Coronary artery (tissue), 2 donors: Measurements from ENCODE around the gene GPX5.

Experiments used
- DNase-seq: peaks from one replicate; pipeline ENCODE4 v3.0.0-alpha.2; 2017; ENCODE audit warnings: low spot score
- H3K27ac ChIP-seq, 2 donors: fragments of 200-600 bp; sonication (generic); one replicate each; pipeline ENCODE4 v1.5.1; 2016 to 2019
- H3K4me3 ChIP-seq: fragments of 200-600 bp; sonication (generic); 2 replicates; pipeline ENCODE4 v1.5.1; 2016; ENCODE audit warnings: mild to moderate bottlenecking, moderate library complexity
- TF ChIP-seq, protein P1 (sequence below): fragments of 200-600 bp; sonication (generic); IDR thresholded peaks from one replicate; pipeline ENCODE4 v1.5.1; 2019; ENCODE audit warnings: antibody characterized with exemption

GPX5 gene

DNA sequence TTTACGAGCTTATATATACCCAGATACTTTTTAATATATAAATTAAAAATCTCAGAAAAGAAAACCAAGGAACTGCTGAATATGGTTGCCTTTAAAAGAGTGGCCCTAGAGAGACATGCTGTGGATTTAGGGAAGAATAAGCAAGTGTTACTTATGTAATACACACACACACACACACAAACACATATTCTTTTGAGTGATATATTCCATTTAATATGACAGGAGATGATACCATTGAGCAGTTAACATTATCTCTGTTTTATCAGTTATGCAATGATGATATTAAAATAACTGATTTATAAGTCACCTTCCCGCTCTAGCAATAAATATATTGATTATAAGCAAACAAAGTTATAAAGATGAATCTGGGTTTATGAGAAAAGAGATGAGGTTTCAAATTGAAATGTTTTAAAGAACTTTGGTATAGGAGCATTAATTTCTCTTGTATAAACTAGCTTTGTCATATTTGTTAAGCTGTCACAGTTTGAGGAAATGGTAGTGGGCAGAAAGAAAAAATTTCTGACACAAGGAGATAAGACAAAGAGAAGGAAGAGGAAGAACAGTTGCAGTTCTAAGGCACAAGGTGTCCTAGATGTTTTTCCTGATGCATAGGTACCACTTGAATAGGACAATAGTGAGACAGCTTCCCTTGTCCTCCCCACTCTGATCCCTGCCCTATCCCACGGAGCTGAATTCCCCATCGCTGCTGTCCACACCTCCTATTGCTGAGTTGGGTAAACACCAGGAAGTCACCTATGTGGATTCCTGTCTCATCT lies 26.4 kb downstream of the GPX5 start:
- Histone ChIP-seq H3K27ac (no peak overlapping the region), H3K4me3 (no peak overlapping the region)
- TF ChIP-seq, protein P1, sequence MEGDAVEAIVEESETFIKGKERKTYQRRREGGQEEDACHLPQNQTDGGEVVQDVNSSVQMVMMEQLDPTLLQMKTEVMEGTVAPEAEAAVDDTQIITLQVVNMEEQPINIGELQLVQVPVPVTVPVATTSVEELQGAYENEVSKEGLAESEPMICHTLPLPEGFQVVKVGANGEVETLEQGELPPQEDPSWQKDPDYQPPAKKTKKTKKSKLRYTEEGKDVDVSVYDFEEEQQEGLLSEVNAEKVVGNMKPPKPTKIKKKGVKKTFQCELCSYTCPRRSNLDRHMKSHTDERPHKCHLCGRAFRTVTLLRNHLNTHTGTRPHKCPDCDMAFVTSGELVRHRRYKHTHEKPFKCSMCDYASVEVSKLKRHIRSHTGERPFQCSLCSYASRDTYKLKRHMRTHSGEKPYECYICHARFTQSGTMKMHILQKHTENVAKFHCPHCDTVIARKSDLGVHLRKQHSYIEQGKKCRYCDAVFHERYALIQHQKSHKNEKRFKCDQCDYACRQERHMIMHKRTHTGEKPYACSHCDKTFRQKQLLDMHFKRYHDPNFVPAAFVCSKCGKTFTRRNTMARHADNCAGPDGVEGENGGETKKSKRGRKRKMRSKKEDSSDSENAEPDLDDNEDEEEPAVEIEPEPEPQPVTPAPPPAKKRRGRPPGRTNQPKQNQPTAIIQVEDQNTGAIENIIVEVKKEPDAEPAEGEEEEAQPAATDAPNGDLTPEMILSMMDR: no peak
- DNase-seq: no peak

DNA sequence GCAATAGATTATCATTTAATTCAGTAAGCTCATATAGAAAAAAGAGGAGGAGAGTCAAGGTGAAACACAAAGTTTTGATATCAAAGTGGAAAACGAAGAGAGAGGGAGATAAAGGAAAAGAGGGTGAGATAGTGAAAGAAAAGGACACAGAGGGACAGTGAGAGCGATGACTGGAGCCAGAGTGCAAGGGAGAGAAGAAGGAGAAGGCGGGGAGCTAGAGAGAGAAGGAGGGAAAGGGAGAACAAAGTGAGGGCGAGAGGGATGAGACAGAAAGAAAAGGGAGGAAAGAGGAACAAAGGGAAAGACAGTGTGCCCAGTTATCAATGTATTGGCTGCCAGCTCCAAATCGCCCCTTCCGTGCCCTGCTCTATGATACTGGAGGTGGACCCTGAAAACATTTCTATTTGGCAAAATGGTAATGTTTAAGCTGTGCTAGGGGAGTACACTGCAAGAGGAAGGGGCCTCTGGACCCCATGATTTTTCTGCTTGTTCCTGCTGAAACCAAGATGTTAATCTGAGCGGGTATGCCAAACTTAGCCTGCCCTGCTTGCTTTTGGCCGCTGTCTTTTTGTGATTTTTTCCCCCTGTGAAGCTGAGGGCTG lies 27.8 kb downstream of the GPX5 start:
- Histone ChIP-seq H3K27ac (no peak overlapping the region), H3K4me3 (peak overlapping the region; percentile 16)
- TF ChIP-seq, protein P1: no peak
- DNase-seq: no peak

GRCh38 chr6:28553986-28554881 lies 28.6 kb downstream of the GPX5 start:
- TF ChIP-seq, protein P1: no peak
- DNase-seq: no peak
- peak overlapping the region; percentile 16 for H3K4me3 ChIP-seq
- H3K27ac ChIP-seq: no peak overlapping the region

- no peak for DNase-seq
- TF ChIP-seq, protein P1: no peak
- Histone ChIP-seq H3K4me3 (no peak overlapping the region), H3K27ac (no peak overlapping the region)
Measured at GRCh38 chr6:28555136-28555535, 29.5 kb downstream of the GPX5 start.

DNA sequence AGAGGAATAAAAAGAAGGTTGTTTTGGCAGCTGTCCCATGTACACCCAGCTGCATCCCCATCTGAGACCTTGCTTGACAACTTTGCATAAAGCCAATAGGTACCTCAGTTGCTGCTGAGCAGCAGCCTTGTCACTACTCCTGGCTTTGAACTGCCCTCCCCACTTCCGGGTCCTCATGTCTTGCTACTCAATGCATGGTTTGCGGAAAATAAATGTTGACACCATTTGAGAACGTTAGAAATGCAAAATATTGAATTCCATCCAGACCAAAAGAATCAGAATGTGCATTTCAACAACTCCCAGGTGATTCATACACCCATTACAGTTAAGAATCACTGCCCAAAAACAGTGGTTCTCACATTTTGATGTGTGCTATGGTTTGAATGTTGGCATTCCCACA lies 32.9 kb downstream of the GPX5 start:
- Histone ChIP-seq H3K27ac (no peak overlapping the region), H3K4me3 (no peak overlapping the region)
- no peak for DNase-seq
- TF ChIP-seq, protein P1: no peak

- no peak for DNase-seq
- Histone ChIP-seq H3K4me3 (no peak overlapping the region), H3K27ac (no peak overlapping the region)
- TF ChIP-seq, protein P1: no peak
Measured at GRCh38 chr6:28563430-28564095, 37.9 kb downstream of the GPX5 start.
